Measurements from ENCODE around the gene NPTX1.

The NPTX1 gene

GRCh38 chr17:80457236-80457856, 19.1 kb downstream of the NPTX1 start:
- DNase-seq = no peak

GRCh38 chr17:80456465-80457235, 19.8 kb downstream of the NPTX1 start:
- DNase-seq = no peak

- no peak for DNase-seq
These were observed 20.6 kb downstream of the NPTX1 start for GRCh38 chr17:80455784-80456183.

- no peak for DNase-seq
These were observed 21.1 kb downstream of the NPTX1 start for GRCh38 chr17:80455336-80455710.

- peak; percentile 96 for DNase-seq
These were observed 21.7 kb downstream of the NPTX1 start for GRCh38 chr17:80454557-80455335.

- no peak for DNase-seq
These were observed 22.3 kb downstream of the NPTX1 start for GRCh38 chr17:80453998-80454556.

- DNase-seq = no peak
These were observed 23.0 kb downstream of the NPTX1 start for GRCh38 chr17:80453126-80453997.

GRCh38 chr17:80452173-80452915, 24.1 kb downstream of the NPTX1 start:
- DNase-seq = no peak

GRCh38 chr17:80451104-80451775, 25.2 kb downstream of the NPTX1 start:
- DNase-seq = no peak

- no peak for DNase-seq
These were observed 26.4 kb downstream of the NPTX1 start for GRCh38 chr17:80449930-80450576.

- no peak for DNase-seq
These were observed 27.0 kb downstream of the NPTX1 start for GRCh38 chr17:80449194-80449929.

- no peak for DNase-seq
These were observed 28.6 kb downstream of the NPTX1 start for GRCh38 chr17:80447790-80448189.

- DNase-seq = no peak
These were observed 29.6 kb downstream of the NPTX1 start for GRCh38 chr17:80446645-80447405.

GRCh38 chr17:80445726-80446110, 30.7 kb downstream of the NPTX1 start:
- DNase-seq = no peak

- no peak for DNase-seq
These were observed 31.2 kb downstream of the NPTX1 start for GRCh38 chr17:80445007-80445725.

GRCh38 chr17:80444644-80444979, 31.8 kb downstream of the NPTX1 start:
- DNase-seq = no peak

GRCh38 chr17:80443916-80444643, 32.3 kb downstream of the NPTX1 start:
- no peak for DNase-seq

- no peak for DNase-seq
These were observed 32.9 kb downstream of the NPTX1 start for GRCh38 chr17:80443498-80443897.

Measured in activated CD8-positive, alpha-beta memory T cell treated with anti-CD3 and anti-CD28 coated beads for 24 hours (primary cell).